Fibroblast of villous mesenchyme (primary cell): Measurements from ENCODE around the gene AFM. TPM values are rescaled to one million over a fixed set of nuclear protein-coding genes. Genes with fewer than 3 reads are reported as not detected.

Experiments
- DNase-seq: peaks from one replicate; pipeline ENCODE4 v3.0.0-alpha.2; 2010; ENCODE audit warnings: low read depth
- H3K4me3 ChIP-seq: 2 replicates; pipeline ENCODE4 v1.5.1; 2011; ENCODE audit warnings: low read depth, mild to moderate bottlenecking, low read length
- total RNA-seq: library from RNA; depleted of rRNA; stranded (reverse); fragments of >200 nt; gene quantifications from 2 replicates; pipeline ENCODE4 v1.2.3, GENCODE V29; 2012
- TF ChIP-seq, protein P1 (sequence below): IDR thresholded peaks from 2 replicates; pipeline ENCODE4 v1.5.1; 2012; ENCODE audit warnings: low read depth, mild to moderate bottlenecking, low read length; ENCODE audit not compliant: insufficient read depth

Gene AFM, protein sequence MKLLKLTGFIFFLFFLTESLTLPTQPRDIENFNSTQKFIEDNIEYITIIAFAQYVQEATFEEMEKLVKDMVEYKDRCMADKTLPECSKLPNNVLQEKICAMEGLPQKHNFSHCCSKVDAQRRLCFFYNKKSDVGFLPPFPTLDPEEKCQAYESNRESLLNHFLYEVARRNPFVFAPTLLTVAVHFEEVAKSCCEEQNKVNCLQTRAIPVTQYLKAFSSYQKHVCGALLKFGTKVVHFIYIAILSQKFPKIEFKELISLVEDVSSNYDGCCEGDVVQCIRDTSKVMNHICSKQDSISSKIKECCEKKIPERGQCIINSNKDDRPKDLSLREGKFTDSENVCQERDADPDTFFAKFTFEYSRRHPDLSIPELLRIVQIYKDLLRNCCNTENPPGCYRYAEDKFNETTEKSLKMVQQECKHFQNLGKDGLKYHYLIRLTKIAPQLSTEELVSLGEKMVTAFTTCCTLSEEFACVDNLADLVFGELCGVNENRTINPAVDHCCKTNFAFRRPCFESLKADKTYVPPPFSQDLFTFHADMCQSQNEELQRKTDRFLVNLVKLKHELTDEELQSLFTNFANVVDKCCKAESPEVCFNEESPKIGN
- not detected in 2 replicates for total RNA-seq

DNA sequence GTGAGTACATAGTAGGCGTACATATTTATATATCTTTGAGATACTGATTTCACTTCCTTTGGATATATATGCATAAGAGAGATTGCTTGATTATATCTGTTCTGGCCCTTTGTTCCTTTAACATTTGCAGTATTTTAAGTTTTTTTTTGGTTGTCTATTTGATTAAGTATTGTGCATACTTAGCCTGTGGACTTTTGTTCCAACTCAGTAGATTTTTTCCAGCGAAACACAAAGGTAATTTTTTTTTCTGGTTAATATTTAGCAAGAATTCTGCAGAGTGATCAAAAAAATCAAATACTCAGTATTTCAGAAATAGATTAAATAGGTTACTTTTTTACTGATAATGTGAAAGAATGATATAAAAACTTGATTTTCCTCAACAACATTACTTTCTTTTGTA, at the start of gene AFM:
Gene AFM, plus strand, starts transcription at position 388 of the 400 bp plus-strand sequence. CDS start 31 bp downstream, outside the sequence.
- H3K4me3 ChIP-seq = no peak within 1 kb of the TSS
- DNase-seq = no peak
- TF ChIP-seq, protein P1, sequence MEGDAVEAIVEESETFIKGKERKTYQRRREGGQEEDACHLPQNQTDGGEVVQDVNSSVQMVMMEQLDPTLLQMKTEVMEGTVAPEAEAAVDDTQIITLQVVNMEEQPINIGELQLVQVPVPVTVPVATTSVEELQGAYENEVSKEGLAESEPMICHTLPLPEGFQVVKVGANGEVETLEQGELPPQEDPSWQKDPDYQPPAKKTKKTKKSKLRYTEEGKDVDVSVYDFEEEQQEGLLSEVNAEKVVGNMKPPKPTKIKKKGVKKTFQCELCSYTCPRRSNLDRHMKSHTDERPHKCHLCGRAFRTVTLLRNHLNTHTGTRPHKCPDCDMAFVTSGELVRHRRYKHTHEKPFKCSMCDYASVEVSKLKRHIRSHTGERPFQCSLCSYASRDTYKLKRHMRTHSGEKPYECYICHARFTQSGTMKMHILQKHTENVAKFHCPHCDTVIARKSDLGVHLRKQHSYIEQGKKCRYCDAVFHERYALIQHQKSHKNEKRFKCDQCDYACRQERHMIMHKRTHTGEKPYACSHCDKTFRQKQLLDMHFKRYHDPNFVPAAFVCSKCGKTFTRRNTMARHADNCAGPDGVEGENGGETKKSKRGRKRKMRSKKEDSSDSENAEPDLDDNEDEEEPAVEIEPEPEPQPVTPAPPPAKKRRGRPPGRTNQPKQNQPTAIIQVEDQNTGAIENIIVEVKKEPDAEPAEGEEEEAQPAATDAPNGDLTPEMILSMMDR = no peak

GRCh38 chr4:73431813-73432168, 49.8 kb upstream of the AFM start:
- TF ChIP-seq, protein P1 = no peak
- no peak for DNase-seq
- no peak overlapping the region for H3K4me3 ChIP-seq

- TF ChIP-seq, protein P1 = no peak
- no peak overlapping the region for H3K4me3 ChIP-seq
- DNase-seq = no peak
These were observed 49.2 kb upstream of the AFM start for GRCh38 chr4:73432169-73433000.

GRCh38 chr4:73433140-73433539, 48.4 kb upstream of the AFM start:
- DNase-seq = no peak
- TF ChIP-seq, protein P1 = no peak
- no peak overlapping the region for H3K4me3 ChIP-seq

GRCh38 chr4:73434311-73434710, 47.2 kb upstream of the AFM start:
- no peak overlapping the region for H3K4me3 ChIP-seq
- TF ChIP-seq, protein P1 = peak; percentile 65
- peak; percentile 13 for DNase-seq

DNA sequence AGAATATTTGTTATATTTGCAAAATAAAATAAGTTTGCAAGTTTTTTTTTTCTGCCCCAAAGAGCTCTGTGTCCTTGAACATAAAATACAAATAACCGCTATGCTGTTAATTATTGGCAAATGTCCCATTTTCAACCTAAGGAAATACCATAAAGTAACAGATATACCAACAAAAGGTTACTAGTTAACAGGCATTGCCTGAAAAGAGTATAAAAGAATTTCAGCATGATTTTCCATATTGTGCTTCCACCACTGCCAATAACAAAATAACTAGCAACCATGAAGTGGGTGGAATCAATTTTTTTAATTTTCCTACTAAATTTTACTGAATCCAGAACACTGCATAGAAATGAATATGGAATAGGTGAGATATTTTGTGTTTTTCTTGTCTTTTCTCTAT, 45.6 kb upstream of the AFM start, which contains the start of gene AFP:
Gene AFP, plus strand, starts transcription at position 238 of the 400 bp plus-strand sequence. Its CDS starts 42 bp downstream, at position 280.
- no peak within 1 kb of the TSS for H3K4me3 ChIP-seq
- DNase-seq = no peak
- TF ChIP-seq, protein P1 = no peak
